Measurements from ENCODE around the gene NR1D1. TPM values are rescaled to one million over a fixed set of nuclear protein-coding genes. Genes with fewer than 3 reads are reported as not detected.

Gene NR1D1
- total and polyA plus RNA-seq, 4 donors: 3.2 to 19.6 (median 14.1) TPM

GRCh38 chr17:40093580-40094201 lies 6.7 kb downstream of the NR1D1 start:
- Histone ChIP-seq H3K27ac (ENCODE audit: low read depth in 1 of 2, low read length in 1 of 2) (peak overlapping the region; percentile 27 to 99), H3K4me1 (ENCODE audit: control insufficient read depth in 5 of 5, insufficient read depth in 5 of 5, low read length in 5 of 5) (peaks cover 8 to 28% (median 26%) of the 10 kb centered on the region in 5 donors), H3K9ac (ENCODE audit: insufficient read depth in 1 of 2, low read length in 2 of 2) (no peak overlapping the region), H3K4me3 (no peak overlapping the region), H3K9me3 (ENCODE audit: control insufficient read depth in 4 of 4, insufficient read depth in 3 of 4, low read length in 3 of 4) (no peaks in the 10 kb centered on the region), H3K36me3 (ENCODE audit: control insufficient read depth in 4 of 4, insufficient read depth in 4 of 4, low read length in 4 of 4) (peaks cover 0 to 59% (median 18%) of the 10 kb centered on the region in 4 donors), H3K27me3 (ENCODE audit: control insufficient read depth in 3 of 3, insufficient read depth in 3 of 3, low read length in 2 of 3) (no peaks in the 10 kb centered on the region)
- DNase-seq: no peak
- 76 to 91% methylated on average over 16 of the region's 16 CpGs for WGBS, 2 donors
- ATAC-seq (ENCODE audit: insufficient read depth, low FRiP score): no peak
- no peak for TF ChIP-seq CTCF (IDR thresholded peaks at IDR 0.05; ENCODE audit: control extremely low read depth, extremely low read depth)

- ATAC-seq (ENCODE audit: insufficient read depth, low FRiP score) (no peak), DNase-seq (no peak)
- no peaks in the 10 kb centered on the region for H3K27me3 ChIP-seq (ENCODE audit: control insufficient read depth in 3 of 3, insufficient read depth in 3 of 3, low read length in 2 of 3)
- no peak overlapping the region for H3K9ac ChIP-seq (ENCODE audit: insufficient read depth in 1 of 2, low read length in 2 of 2)
- no peak overlapping the region for H3K4me3 ChIP-seq
- 86 to 91% methylated on average over 29 of the region's 29 CpGs for WGBS, 2 donors
- H3K9me3 ChIP-seq (ENCODE audit: control insufficient read depth in 4 of 4, insufficient read depth in 3 of 4, low read length in 3 of 4): no peaks in the 10 kb centered on the region
- peak overlapping the region in 1 of 2 donors; percentile 92 for H3K27ac ChIP-seq (ENCODE audit: low read depth in 1 of 2, low read length in 1 of 2)
- H3K4me1 ChIP-seq (ENCODE audit: control insufficient read depth in 5 of 5, insufficient read depth in 5 of 5, low read length in 5 of 5): peaks cover 4 to 28% (median 23%) of the 10 kb centered on the region in 5 donors
- no peak for TF ChIP-seq CTCF (IDR thresholded peaks at IDR 0.05; ENCODE audit: control extremely low read depth, extremely low read depth)
- H3K36me3 ChIP-seq (ENCODE audit: control insufficient read depth in 4 of 4, insufficient read depth in 4 of 4, low read length in 4 of 4): peaks cover 0 to 64% (median 24%) of the 10 kb centered on the region in 4 donors
Measured at GRCh38 chr17:40093005-40093579, 7.3 kb downstream of the NR1D1 start.

- Histone ChIP-seq H3K9me3 (ENCODE audit: control insufficient read depth in 4 of 4, insufficient read depth in 3 of 4, low read length in 3 of 4) (no peaks in the 10 kb centered on the region), H3K4me1 (ENCODE audit: control insufficient read depth in 5 of 5, insufficient read depth in 5 of 5, low read length in 5 of 5) (peaks cover 2 to 28% (median 20%) of the 10 kb centered on the region in 5 donors), H3K4me3 (no peak overlapping the region), H3K9ac (ENCODE audit: insufficient read depth in 1 of 2, low read length in 2 of 2) (no peak overlapping the region), H3K27ac (ENCODE audit: low read depth in 1 of 2, low read length in 1 of 2) (peak overlapping the region in 1 of 2 donors; percentile 92), H3K27me3 (ENCODE audit: control insufficient read depth in 3 of 3, insufficient read depth in 3 of 3, low read length in 2 of 3) (no peaks in the 10 kb centered on the region), H3K36me3 (ENCODE audit: control insufficient read depth in 4 of 4, insufficient read depth in 4 of 4, low read length in 4 of 4) (peaks cover 0 to 67% (median 26%) of the 10 kb centered on the region in 4 donors)
- ATAC-seq (ENCODE audit: insufficient read depth, low FRiP score) (no peak), DNase-seq (no peak)
- WGBS, 2 donors: 57 to 69% methylated on average over 3 of the region's 3 CpGs
- no peak for TF ChIP-seq CTCF (IDR thresholded peaks at IDR 0.05; ENCODE audit: control extremely low read depth, extremely low read depth)
Measured at GRCh38 chr17:40092581-40092980, 7.8 kb downstream of the NR1D1 start.
